CD8-positive, alpha-beta memory T cell (primary cell): ENCODE measurements around the gene ABAT. TPM values are rescaled to one million over a fixed set of nuclear protein-coding genes. Genes with fewer than 3 reads are reported as not detected.
A peak's percentile ranks its signal among the peaks of the same experiment; 100 is the strongest.
"Not testable (repeated sequence)": the region's sequence is repeated elsewhere in the genome, so short reads cannot be mapped to it uniquely, and the experiment has no call there.

Experiments
- CTCF ChIA-PET: fragments of 350-600 bp; sonication (Branson Sonifier 250); formaldehyde crosslinking; loops from one replicate; lab custom pipeline; 2021; ENCODE audit warnings: antibody characterized with exemption; lab: Charles Lee
- POLR2A ChIA-PET: fragments of 350-600 bp; sonication (Branson Sonifier 250); formaldehyde crosslinking; loops from one replicate; lab custom pipeline; 2021; ENCODE audit warnings: antibody characterized with exemption; lab: Charles Lee
- DNase-seq, 5 donors: peaks; one replicate each; pipeline versions ENCODE4 v3.0.0 to v3.0.0-alpha.2; 2020 to 2022; ENCODE audit warnings: mixed read lengths in 1 of 5
- H3K27ac ChIP-seq: one replicate; pipeline ENCODE4 v1.7.0; 2013; ENCODE audit warnings: low read depth, mild to moderate bottlenecking, low read length, moderate library complexity
- H3K27me3 ChIP-seq: 2 replicates; pipeline ENCODE4 v1.7.0; 2013; ENCODE audit warnings: low read length, mild to moderate bottlenecking; ENCODE audit not compliant: insufficient read depth, poor library complexity, severe bottlenecking
- H3K36me3 ChIP-seq: 2 replicates; pipeline ENCODE4 v1.7.0; 2013; ENCODE audit warnings: mild to moderate bottlenecking, low read length, moderate library complexity; ENCODE audit not compliant: insufficient read depth
- H3K4me1 ChIP-seq: 2 replicates; pipeline ENCODE4 v1.7.0; 2013; ENCODE audit warnings: mild to moderate bottlenecking, low read length, moderate library complexity; ENCODE audit not compliant: insufficient read depth
- H3K4me3 ChIP-seq: 2 replicates; pipeline ENCODE4 v1.7.0; 2013; ENCODE audit warnings: mild to moderate bottlenecking, low read length
- H3K9me3 ChIP-seq: 2 replicates; pipeline ENCODE4 v1.7.0; 2013; ENCODE audit warnings: mild to moderate bottlenecking, low read length
- H3K27ac Mint-ChIP-seq, 8 donors: one replicate each; pipeline ENCODE4 v1.8.0; 2020 to 2021; ENCODE audit warnings: mixed read lengths in 8 of 8, mild to moderate bottlenecking in 6 of 8, inconsistent platforms in 3 of 8, moderate library complexity in 3 of 8
- H3K27me3 Mint-ChIP-seq, 2 donors: one replicate each; pipeline ENCODE4 v1.8.0; 2020 to 2021; ENCODE audit warnings: mixed read lengths in 2 of 2, mild to moderate bottlenecking in 1 of 2, moderate library complexity in 1 of 2
- H3K36me3 Mint-ChIP-seq, 3 donors: one replicate each; pipeline ENCODE4 v1.8.0; 2020 to 2021; ENCODE audit warnings: mixed read lengths in 3 of 3, inconsistent platforms in 1 of 3, mild to moderate bottlenecking in 1 of 3
- H3K4me1 Mint-ChIP-seq, 3 donors: one replicate each; pipeline ENCODE4 v1.8.0; 2020 to 2021; ENCODE audit warnings: mixed read lengths in 3 of 3, inconsistent platforms in 1 of 3, mild to moderate bottlenecking in 1 of 3
- H3K4me3 Mint-ChIP-seq, 7 donors: one replicate each; pipeline ENCODE4 v1.8.0; 2020 to 2021; ENCODE audit warnings: mixed read lengths in 7 of 7, mild to moderate bottlenecking in 6 of 7, moderate library complexity in 4 of 7, inconsistent platforms in 2 of 7
- H3K9me3 Mint-ChIP-seq, 5 donors: one replicate each; pipeline ENCODE4 v1.8.0; 2020 to 2022; ENCODE audit warnings: mixed read lengths in 5 of 5, mild to moderate bottlenecking in 3 of 5, moderate library complexity in 2 of 5, inconsistent platforms in 1 of 5
- polyA plus RNA-seq: library from polyadenylated mRNA; unstranded; fragments of 300-500 nt; fragmentation: Illumina TruSeq; gene quantifications from one replicate; pipeline ENCODE4 v1.2.3, GENCODE V29; 2021
- total RNA-seq, 2 experiments: library from RNA; stranded (reverse); gene quantifications; one replicate each; pipeline ENCODE4 v1.2.3, GENCODE V29; 2021

ABAT gene
- total and polyA plus RNA-seq, 3 experiments from 2014 or later = 3.0 to 10.1 (median 9.8) TPM

DNA sequence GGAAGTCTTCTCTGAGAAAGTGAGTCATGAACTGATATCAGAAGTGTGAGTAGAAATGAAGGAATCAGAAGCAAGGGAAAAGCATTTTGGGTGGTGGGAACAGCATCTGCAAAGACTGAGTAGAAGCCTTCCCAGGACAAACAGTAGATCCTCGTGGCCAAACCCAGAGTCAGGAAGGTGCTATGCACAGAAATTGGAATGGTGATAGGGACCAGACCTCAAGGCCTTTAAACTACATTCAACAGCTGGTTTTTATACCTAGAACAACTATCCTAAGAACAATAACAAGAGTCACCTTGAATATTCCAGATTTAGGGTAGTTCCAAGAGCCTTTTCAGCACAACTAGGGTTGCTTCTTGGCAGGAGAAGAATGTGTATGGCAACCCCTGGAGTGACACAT lies 15.3 kb downstream of the ABAT start:
- Histone ChIP-seq H3K9me3 (peaks cover 6% of the 10 kb centered on the region), H3K36me3 (no peaks in the 10 kb centered on the region), H3K4me3 (no peak overlapping the region), H3K27me3 (no peaks in the 10 kb centered on the region), H3K27ac (no peak overlapping the region), H3K4me1 (no peaks in the 10 kb centered on the region)
- H3K27me3 Mint-ChIP-seq = no peaks in the 10 kb centered on the region
- H3K36me3 Mint-ChIP-seq = peaks cover 21 to 29% (median 28%) of the 10 kb centered on the region in 3 donors
- POLR2A ChIA-PET = no interaction called here
- no peaks in the 10 kb centered on the region for H3K4me1 Mint-ChIP-seq
- DNase-seq = no peak
- CTCF ChIA-PET = no interaction called here
- no peak overlapping the region for H3K4me3 Mint-ChIP-seq
- peaks cover 8 to 14% (median 12%) of the 10 kb centered on the region in 5 donors for H3K9me3 Mint-ChIP-seq
- no peak overlapping the region for H3K27ac Mint-ChIP-seq

DNA sequence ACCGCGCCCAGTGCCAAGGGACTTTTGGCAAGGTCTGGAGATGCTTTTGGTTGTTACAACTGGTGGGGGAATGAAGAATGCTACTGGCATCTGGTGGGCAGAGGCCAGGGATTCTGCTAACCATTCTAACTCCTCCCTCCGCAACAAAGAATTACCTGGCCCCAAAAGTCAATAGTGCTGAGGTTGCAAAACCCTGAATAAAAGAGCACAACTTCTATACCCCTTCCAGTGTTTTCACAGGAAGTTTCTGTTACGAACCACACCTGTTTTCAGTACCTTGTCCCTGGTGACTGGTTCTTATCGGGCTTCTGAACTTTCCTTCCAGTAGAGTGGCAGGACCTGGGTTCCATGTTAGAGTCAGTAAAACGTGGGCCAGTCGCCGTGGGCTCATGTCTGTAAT lies 17.3 kb downstream of the ABAT start:
- no peak overlapping the region for H3K4me3 Mint-ChIP-seq
- peaks cover 20 to 25% (median 24%) of the 10 kb centered on the region in 3 donors for H3K36me3 Mint-ChIP-seq
- peaks cover 8 to 13% (median 12%) of the 10 kb centered on the region in 5 donors for H3K9me3 Mint-ChIP-seq
- DNase-seq = no peak
- H3K27me3 Mint-ChIP-seq = no peaks in the 10 kb centered on the region
- Histone ChIP-seq H3K4me3 (no peak overlapping the region), H3K36me3 (no peaks in the 10 kb centered on the region), H3K27ac (no peak overlapping the region), H3K27me3 (no peaks in the 10 kb centered on the region), H3K4me1 (no peaks in the 10 kb centered on the region), H3K9me3 (peaks cover 6% of the 10 kb centered on the region)
- no peak overlapping the region for H3K27ac Mint-ChIP-seq
- H3K4me1 Mint-ChIP-seq = no peaks in the 10 kb centered on the region
- ChIA-PET POLR2A (no interaction called here), CTCF (no interaction called here)

DNA sequence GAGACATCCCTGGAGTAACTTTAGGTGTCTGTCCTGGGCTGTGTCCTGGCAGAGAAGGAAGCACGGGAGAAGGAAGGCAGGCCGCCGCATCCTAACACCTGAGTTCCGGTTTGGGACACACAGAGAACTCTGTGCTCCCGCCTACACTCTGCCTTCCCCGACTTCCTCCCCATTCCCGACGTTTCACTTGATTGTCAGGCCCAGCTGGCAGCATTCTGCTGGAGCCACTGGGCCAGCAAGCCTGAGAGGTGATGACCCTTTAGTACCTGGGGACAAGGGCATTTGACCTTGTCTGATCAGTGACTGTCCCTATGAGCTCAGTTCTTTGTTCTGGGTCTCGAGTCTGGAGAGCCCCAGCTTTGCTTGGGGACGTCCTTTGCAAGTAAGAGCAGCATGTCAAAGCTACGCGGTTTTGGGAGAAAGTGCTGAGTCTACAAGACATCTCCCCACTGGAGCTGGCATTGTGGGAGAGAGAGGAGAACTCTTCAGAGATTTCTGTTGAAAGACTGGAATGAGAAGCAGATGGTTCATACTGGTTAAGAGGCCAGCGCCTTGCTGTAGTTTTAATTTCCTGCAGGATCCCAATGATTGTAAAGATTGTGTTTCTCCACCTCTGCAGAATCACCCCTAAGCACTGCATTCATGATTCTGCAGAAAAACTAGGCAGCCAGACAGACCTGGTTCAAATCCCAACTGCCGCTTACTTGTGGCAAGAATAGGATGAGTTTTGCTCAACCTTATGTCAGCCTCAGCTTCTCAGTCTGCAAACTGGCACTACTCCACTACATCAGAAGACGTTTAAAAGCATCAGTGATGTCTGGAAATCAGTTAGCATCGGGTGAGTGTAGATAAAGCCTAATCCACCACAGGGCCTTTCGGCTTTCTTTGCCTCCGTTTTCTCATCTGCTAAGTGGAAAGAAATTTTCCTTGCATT lies 20.6 kb downstream of the ABAT start:
- CTCF ChIA-PET = no interaction called here
- H3K27ac ChIP-seq = no peak overlapping the region
- POLR2A ChIA-PET = no interaction called here
- H3K9me3 ChIP-seq = no peaks in the 10 kb centered on the region
- no peaks in the 10 kb centered on the region for H3K27me3 Mint-ChIP-seq
- H3K27me3 ChIP-seq = no peaks in the 10 kb centered on the region
- H3K36me3 ChIP-seq = no peaks in the 10 kb centered on the region
- peaks cover 10 to 21% (median 13%) of the 10 kb centered on the region in 3 donors for H3K36me3 Mint-ChIP-seq
- no peak for DNase-seq
- H3K4me3 Mint-ChIP-seq = no peak overlapping the region
- H3K9me3 Mint-ChIP-seq = peaks cover 0 to 4% (median 0%) of the 10 kb centered on the region in 5 donors
- H3K27ac Mint-ChIP-seq = peak overlapping the region in 2 of 8 donors; percentile 57 to 87
- peaks cover 0 to 3% (median 0%) of the 10 kb centered on the region in 3 donors for H3K4me1 Mint-ChIP-seq
- no peak overlapping the region for H3K4me3 ChIP-seq
- no peaks in the 10 kb centered on the region for H3K4me1 ChIP-seq

DNA sequence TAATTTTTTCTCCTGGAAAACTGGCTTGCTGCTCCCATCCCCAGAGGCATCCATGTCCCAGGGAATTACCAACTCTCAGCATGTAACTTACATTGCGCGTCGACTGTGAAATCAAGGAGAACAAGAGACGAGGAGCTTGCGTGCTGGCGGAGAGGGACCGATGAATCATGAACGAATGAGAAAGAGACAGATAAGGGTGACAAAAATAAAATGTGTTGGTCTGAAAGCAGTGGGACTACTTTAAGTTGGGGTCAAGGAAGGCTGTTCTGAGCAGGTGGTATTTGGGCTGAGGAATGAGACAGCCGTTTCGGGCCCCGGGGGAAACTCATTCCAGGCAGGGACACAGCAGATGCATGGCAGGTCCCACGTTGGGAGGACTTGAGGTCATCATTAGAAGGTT lies 22.5 kb downstream of the ABAT start:
- H3K27ac Mint-ChIP-seq = peak overlapping the region in 1 of 8 donors; percentile 62
- no peak for DNase-seq
- H3K36me3 Mint-ChIP-seq = peaks cover 6 to 20% (median 10%) of the 10 kb centered on the region in 3 donors
- POLR2A ChIA-PET = no interaction called here
- CTCF ChIA-PET = no interaction called here
- no peak overlapping the region for H3K4me3 Mint-ChIP-seq
- H3K27me3 Mint-ChIP-seq = no peaks in the 10 kb centered on the region
- H3K4me1 Mint-ChIP-seq = peaks cover 0 to 3% (median 0%) of the 10 kb centered on the region in 3 donors
- Histone ChIP-seq H3K27ac (no peak overlapping the region), H3K4me1 (no peaks in the 10 kb centered on the region), H3K27me3 (no peaks in the 10 kb centered on the region), H3K4me3 (no peak overlapping the region), H3K9me3 (no peaks in the 10 kb centered on the region), H3K36me3 (no peaks in the 10 kb centered on the region)
- H3K9me3 Mint-ChIP-seq = no peaks in the 10 kb centered on the region

DNA sequence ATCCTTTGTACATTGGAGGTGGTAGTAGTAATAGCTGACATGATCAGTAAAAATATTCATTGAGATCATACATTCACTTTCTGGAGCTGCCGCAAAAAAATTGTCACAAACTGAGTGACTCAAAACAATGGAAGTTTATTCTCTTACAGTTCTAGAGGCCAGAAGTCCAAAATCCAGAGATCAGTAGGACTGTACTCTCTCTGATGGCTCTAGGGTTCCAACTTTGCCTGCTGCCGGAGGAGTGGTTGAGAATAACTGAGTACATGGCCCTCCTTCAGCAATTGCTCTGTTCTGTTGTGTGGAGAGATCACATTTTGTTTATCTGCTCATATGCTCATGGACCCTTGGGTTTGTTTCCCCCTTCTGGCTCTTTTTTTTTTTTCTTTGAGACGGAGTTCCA lies 23.5 kb downstream of the ABAT start:
- H3K4me3 Mint-ChIP-seq = no peak overlapping the region
- Histone ChIP-seq H3K27ac (no peak overlapping the region), H3K9me3 (no peaks in the 10 kb centered on the region), H3K4me3 (no peak overlapping the region), H3K4me1 (no peaks in the 10 kb centered on the region), H3K27me3 (no peaks in the 10 kb centered on the region), H3K36me3 (no peaks in the 10 kb centered on the region)
- ChIA-PET CTCF (no interaction called here), POLR2A (no interaction called here)
- H3K4me1 Mint-ChIP-seq = peaks cover 0 to 3% (median 0%) of the 10 kb centered on the region in 3 donors
- H3K27ac Mint-ChIP-seq = peak overlapping the region in 1 of 8 donors; percentile 68
- no peaks in the 10 kb centered on the region for H3K9me3 Mint-ChIP-seq
- no peaks in the 10 kb centered on the region for H3K27me3 Mint-ChIP-seq
- peaks cover 10 to 23% (median 13%) of the 10 kb centered on the region in 3 donors for H3K36me3 Mint-ChIP-seq
- no peak for DNase-seq

DNA sequence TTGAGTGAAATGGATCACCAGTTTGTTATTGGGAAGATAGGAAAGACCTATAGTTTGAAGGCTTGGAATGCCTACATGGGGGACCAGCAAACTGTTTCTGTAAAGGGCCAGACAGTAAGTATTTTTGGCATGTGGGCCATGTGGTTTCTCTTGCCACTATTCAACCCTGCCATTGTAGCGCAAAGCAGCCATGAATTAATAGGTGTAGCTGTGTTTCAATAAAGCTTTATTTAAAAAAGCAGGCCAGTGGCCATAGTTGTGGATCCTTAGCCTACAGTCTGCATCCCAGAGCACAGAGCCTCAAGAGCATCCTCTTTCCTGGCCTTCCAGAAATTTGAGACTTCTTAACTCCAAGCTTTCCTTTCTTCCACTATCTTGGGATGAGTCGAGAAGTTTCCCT lies 29.3 kb downstream of the ABAT start:
- Histone ChIP-seq H3K4me1 (no peaks in the 10 kb centered on the region), H3K27ac (no peak overlapping the region), H3K9me3 (no peaks in the 10 kb centered on the region), H3K27me3 (no peaks in the 10 kb centered on the region), H3K4me3 (no peak overlapping the region), H3K36me3 (no peaks in the 10 kb centered on the region)
- H3K36me3 Mint-ChIP-seq = peaks cover 14 to 17% (median 16%) of the 10 kb centered on the region in 3 donors
- H3K27ac Mint-ChIP-seq = no peak overlapping the region
- ChIA-PET POLR2A (no interaction called here), CTCF (no interaction called here)
- H3K4me1 Mint-ChIP-seq = peaks cover 0 to 3% (median 3%) of the 10 kb centered on the region in 3 donors
- no peaks in the 10 kb centered on the region for H3K27me3 Mint-ChIP-seq
- no peak for DNase-seq
- no peak overlapping the region for H3K4me3 Mint-ChIP-seq
- H3K9me3 Mint-ChIP-seq = no peaks in the 10 kb centered on the region

DNA sequence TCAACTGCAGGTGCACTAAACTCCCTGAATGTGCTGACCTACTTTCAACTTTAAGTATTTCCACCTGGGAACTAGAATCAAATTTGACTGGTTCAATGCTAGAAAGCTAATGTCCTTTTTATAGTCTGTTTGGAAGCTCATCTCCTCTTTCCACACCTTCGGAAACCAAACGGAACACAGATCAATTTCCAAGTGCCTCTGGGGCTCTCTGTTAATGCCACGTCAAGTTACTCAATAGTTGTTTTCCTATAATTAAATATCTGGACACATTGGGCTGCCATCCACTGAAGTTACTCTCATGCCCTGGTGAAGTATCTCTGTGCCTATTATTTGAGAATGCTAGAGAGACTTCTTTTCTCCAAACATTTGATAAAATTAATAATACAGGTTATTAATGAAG lies 29.7 kb downstream of the ABAT start:
- Histone ChIP-seq H3K27me3 (no peaks in the 10 kb centered on the region), H3K9me3 (no peaks in the 10 kb centered on the region), H3K36me3 (no peaks in the 10 kb centered on the region), H3K4me3 (no peak overlapping the region), H3K27ac (no peak overlapping the region), H3K4me1 (no peaks in the 10 kb centered on the region)
- H3K27me3 Mint-ChIP-seq = no peaks in the 10 kb centered on the region
- POLR2A ChIA-PET = no interaction called here
- CTCF ChIA-PET = no interaction called here
- no peak overlapping the region for H3K4me3 Mint-ChIP-seq
- no peaks in the 10 kb centered on the region for H3K9me3 Mint-ChIP-seq
- peaks cover 0 to 3% (median under 1%) of the 10 kb centered on the region in 3 donors for H3K4me1 Mint-ChIP-seq
- peak overlapping the region in 1 of 8 donors; percentile 11 for H3K27ac Mint-ChIP-seq
- peaks cover 11 to 15% (median 14%) of the 10 kb centered on the region in 3 donors for H3K36me3 Mint-ChIP-seq
- no peak for DNase-seq

DNA sequence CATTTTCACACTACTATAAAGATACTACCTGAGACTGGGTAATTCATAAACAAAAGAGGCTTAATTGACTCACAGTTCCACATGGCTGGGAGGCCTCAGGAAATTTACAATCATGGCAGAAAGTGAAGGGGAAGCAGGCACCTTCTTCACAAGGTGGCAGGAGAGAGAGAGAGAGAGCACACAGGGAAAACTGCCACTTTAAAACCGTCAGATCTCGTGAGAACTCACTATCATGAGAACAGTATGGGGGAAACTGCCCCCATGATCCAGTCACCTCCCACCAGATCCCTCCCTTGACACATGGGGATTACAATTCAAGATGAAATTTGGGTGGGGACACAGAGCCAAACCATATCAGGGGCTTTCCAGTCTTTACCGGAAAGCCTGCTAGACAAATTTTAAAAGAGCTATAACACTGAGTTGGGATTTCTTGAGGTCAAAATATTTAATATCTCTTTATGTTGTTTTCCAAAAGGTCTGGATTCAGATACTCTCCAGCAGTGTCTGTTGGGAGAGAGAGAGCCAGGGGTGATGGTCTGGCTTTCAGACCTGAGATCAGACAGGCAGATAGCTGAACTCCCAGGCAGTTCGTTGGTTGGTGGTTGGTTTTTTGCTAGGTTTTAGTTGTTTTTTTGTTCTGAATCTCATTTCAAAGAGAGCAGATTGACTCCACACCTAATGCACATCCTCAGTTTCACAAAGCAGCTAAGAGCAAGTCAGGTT lies 30.8 kb downstream of the ABAT start:
- H3K4me1 ChIP-seq, POLR2A ChIA-PET, H3K9me3 Mint-ChIP-seq, H3K27ac ChIP-seq, CTCF ChIA-PET, H3K4me3 ChIP-seq, H3K4me1 Mint-ChIP-seq, DNase-seq, H3K9me3 ChIP-seq, H3K27me3 ChIP-seq, H3K27me3 Mint-ChIP-seq, H3K36me3 ChIP-seq: not testable (repeated sequence)
- peak overlapping the region in 1 of 7 donors; percentile 36 for H3K4me3 Mint-ChIP-seq
- peaks cover 8 to 11% (median 9%) of the 10 kb centered on the region in 3 donors for H3K36me3 Mint-ChIP-seq
- H3K27ac Mint-ChIP-seq = peak overlapping the region in 4 of 8 donors; percentile 20 to 82 (median 34)
